ENCODE data around the gene FSTL3.

GRCh38 chr19:685454-685931, 9.3 kb downstream of the FSTL3 start:
- no peak for TF ChIP-seq MYC (CRISPR knock-in tag; IDR thresholded peaks at IDR 0.05; ENCODE audit: borderline replicate concordance)
- no peak for TF ChIP-seq NCOA5 (CRISPR knock-in tag; IDR thresholded peaks at IDR 0.05)
- no peak for TF ChIP-seq NFYB (CRISPR knock-in tag; IDR thresholded peaks at IDR 0.05)
- no peak for TF ChIP-seq HNRNPUL1 (IDR thresholded peaks at IDR 0.05; ENCODE audit: low read depth, low read length)
- TF ChIP-seq CTCF (CRISPR knock-in tag; IDR thresholded peaks at IDR 0.05), result no peak
- no peak for TF ChIP-seq BRCA1 (CRISPR knock-in tag; IDR thresholded peaks at IDR 0.05)
- TF ChIP-seq KAT2B (IDR thresholded peaks at IDR 0.05; ENCODE audit: borderline replicate concordance, low read depth, low read length), result no peak

Data from HepG2 (cell line).